Thyroid gland (tissue), 4 donors: ENCODE data around the gene PPP4R1.

ENCODE experiments used
- POLR2A ChIP-seq, 2 donors: fragments of 450-650 bp; IDR thresholded peaks; one replicate each; pipeline ENCODE4 v1.6.1; 2017; ENCODE audit warnings: antibody characterized with exemption in 2 of 2, mild to moderate bottlenecking in 2 of 2, moderate library complexity in 1 of 2
- TF ChIP-seq, protein P1 (sequence below), 6 experiments: fragments of 200-600 bp in 3 of 6; fragments of 450-650 bp in 3 of 6; sonication (generic) in 3 of 6; IDR thresholded peaks; one replicate each; pipeline ENCODE4 v1.5.1; 2016 to 2019; ENCODE audit warnings: antibody characterized with exemption in 6 of 6, mild to moderate bottlenecking in 2 of 6, inconsistent platforms in 1 of 6, moderate library complexity in 1 of 6

DNA sequence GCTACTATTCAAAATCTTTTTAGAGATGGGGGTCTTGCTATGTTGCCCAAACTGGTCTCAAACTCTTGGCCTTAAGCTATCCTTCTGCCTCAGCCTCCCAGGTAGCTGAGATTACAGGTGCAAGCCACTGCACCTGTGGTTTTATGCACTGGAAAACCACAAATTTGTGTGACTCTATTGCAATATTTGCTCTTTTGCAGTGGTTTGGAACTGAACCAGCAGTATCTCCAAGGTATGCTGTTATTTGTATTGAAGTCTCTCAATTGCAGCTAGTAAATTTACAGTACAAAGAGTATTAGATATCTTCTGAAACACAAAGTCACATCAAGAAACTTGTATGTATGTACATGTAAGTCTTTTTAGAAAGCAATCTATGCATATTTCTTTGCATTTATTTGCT, 46.2 kb downstream of the PPP4R1 start:
- TF ChIP-seq, protein P1, sequence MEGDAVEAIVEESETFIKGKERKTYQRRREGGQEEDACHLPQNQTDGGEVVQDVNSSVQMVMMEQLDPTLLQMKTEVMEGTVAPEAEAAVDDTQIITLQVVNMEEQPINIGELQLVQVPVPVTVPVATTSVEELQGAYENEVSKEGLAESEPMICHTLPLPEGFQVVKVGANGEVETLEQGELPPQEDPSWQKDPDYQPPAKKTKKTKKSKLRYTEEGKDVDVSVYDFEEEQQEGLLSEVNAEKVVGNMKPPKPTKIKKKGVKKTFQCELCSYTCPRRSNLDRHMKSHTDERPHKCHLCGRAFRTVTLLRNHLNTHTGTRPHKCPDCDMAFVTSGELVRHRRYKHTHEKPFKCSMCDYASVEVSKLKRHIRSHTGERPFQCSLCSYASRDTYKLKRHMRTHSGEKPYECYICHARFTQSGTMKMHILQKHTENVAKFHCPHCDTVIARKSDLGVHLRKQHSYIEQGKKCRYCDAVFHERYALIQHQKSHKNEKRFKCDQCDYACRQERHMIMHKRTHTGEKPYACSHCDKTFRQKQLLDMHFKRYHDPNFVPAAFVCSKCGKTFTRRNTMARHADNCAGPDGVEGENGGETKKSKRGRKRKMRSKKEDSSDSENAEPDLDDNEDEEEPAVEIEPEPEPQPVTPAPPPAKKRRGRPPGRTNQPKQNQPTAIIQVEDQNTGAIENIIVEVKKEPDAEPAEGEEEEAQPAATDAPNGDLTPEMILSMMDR (IDR thresholded peaks at IDR 0.05) = no peak
- TF ChIP-seq POLR2A (IDR thresholded peaks at IDR 0.05) = no peak
